Measurements from ENCODE around the gene MAP6. TPM values are rescaled to one million over a fixed set of nuclear protein-coding genes. Genes with fewer than 3 reads are reported as not detected.

Gene MAP6
- total RNA-seq, 1 donor from 2014 or later = 26.4 TPM

DNA sequence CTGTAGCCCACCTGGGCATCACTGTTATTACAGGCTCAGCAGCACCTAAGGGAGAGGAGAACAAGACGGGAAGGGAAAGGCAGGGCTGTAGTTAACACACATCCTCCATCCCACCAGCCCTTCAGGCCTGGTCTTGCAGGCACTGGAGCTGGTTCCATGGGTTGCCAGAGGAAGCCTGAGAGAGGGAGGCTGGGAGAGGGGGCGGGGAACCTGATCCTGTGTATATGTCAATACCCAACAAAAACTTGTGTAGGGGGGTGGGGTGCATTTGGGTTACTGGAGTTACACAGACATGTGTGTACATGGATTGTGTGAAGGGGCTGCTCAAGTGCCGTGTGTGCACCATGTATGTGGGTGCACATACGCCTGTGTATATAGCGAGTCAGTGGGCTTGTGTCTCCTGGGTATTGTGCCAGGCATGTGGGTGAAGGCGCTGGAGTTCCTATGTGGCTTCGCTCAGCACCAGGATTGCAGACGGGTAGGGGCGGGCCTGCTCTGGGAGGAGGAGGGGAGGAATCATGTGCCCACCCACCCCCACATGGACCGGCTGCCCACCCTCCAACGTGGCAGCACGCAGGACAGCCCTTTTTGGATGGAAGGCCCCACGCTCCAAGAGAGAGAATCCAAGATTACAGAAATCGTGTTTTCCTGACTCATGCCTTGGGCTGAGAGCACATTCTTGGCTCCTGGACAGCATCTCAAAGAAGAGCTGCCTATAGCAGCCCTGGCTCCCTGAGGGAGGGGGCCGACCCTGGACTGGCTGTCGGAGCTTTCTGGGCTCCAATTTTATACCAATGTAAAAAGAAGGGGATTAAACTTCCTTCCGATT is 111.0 kb downstream of the MAP6 start:
- Mint-ChIP-seq H3K9me3 (ENCODE audit: low read depth) (no peaks in the 10 kb centered on the region), H3K36me3 (ENCODE audit: low read depth) (peaks cover 4% of the 10 kb centered on the region), H3K27ac (ENCODE audit: unreplicated experiment) (peak overlapping the region; percentile 99), H3K27me3 (ENCODE audit: low read depth) (no peaks in the 10 kb centered on the region), H3K4me1 (ENCODE audit: low read depth) (peaks cover 81% of the 10 kb centered on the region), H3K4me3 (ENCODE audit: unreplicated experiment) (peak overlapping the region; percentile 60)
- TF ChIP-seq, protein P1, sequence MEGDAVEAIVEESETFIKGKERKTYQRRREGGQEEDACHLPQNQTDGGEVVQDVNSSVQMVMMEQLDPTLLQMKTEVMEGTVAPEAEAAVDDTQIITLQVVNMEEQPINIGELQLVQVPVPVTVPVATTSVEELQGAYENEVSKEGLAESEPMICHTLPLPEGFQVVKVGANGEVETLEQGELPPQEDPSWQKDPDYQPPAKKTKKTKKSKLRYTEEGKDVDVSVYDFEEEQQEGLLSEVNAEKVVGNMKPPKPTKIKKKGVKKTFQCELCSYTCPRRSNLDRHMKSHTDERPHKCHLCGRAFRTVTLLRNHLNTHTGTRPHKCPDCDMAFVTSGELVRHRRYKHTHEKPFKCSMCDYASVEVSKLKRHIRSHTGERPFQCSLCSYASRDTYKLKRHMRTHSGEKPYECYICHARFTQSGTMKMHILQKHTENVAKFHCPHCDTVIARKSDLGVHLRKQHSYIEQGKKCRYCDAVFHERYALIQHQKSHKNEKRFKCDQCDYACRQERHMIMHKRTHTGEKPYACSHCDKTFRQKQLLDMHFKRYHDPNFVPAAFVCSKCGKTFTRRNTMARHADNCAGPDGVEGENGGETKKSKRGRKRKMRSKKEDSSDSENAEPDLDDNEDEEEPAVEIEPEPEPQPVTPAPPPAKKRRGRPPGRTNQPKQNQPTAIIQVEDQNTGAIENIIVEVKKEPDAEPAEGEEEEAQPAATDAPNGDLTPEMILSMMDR (IDR thresholded peaks at IDR 0.05) = no peak
- DNase-seq (ENCODE audit: low spot score) = no peak

DNA sequence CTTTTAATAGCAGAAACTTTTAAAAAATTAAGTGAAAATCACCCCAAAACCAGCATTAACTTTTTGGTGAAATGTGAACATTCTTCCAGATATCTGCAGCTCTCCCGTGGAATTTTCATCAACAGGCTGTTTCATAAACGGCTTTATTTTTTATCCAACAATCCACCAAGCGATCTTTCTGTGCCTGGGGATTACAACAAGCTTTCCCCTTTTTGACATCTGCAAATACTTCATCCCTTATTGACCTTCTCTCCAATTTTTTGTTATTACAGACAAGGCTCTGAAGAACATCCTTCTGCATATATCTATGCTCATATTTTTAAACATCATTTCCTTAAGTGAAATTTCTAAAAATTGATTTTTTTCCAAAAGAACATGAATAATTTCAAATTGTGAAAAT is 112.6 kb downstream of the MAP6 start:
- no peak for DNase-seq (ENCODE audit: low spot score)
- no peaks in the 10 kb centered on the region for H3K9me3 Mint-ChIP-seq (ENCODE audit: low read depth)
- H3K27ac Mint-ChIP-seq (ENCODE audit: unreplicated experiment) = peak overlapping the region; percentile 99
- H3K4me1 Mint-ChIP-seq (ENCODE audit: low read depth) = peaks cover 74% of the 10 kb centered on the region
- H3K4me3 Mint-ChIP-seq (ENCODE audit: unreplicated experiment) = no peak overlapping the region
- TF ChIP-seq, protein P1 (IDR thresholded peaks at IDR 0.05) = no peak
- no peaks in the 10 kb centered on the region for H3K36me3 Mint-ChIP-seq (ENCODE audit: low read depth)
- no peaks in the 10 kb centered on the region for H3K27me3 Mint-ChIP-seq (ENCODE audit: low read depth)

DNA sequence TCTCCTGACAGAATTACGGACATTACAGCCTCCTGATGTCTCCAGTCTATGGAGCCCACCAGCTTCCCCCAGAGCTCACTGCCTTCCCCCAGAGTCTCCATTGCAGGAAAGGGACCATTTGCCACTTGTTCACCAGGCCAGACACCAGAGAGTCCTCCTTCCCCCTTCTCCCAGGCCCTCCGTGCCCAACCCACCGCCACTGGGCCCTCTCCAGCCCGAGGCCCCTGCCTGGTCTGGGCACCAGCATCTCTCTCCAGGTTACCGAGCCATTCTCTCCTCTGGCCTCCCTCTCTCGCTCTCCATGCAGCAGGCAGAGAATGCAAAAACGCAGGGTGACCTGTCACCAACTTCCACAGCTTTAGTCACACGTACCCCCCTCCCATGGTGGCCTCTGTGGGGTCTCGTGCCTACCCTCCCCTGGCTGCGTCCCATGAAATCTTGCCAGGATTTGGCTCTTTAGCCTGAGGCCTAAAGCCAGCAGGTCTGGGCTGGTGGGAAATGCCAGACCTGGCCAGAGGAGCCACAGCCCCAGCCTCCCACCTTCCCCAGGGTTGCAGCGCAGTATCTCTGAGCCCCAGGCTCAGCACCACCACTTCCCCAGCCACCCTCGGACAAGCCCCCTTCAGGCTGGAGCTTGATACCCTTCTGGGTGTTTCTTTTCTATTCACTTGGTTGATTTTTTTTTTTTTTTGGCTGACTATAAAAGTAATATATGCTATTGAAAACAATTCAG is 113.6 kb downstream of the MAP6 start:
- H3K36me3 Mint-ChIP-seq (ENCODE audit: low read depth) = no peaks in the 10 kb centered on the region
- no peak for DNase-seq (ENCODE audit: low spot score)
- no peaks in the 10 kb centered on the region for H3K27me3 Mint-ChIP-seq (ENCODE audit: low read depth)
- H3K4me1 Mint-ChIP-seq (ENCODE audit: low read depth) = peaks cover 64% of the 10 kb centered on the region
- H3K27ac Mint-ChIP-seq (ENCODE audit: unreplicated experiment) = peak overlapping the region; percentile 100
- H3K4me3 Mint-ChIP-seq (ENCODE audit: unreplicated experiment) = peak overlapping the region; percentile 45
- TF ChIP-seq, protein P1 (IDR thresholded peaks at IDR 0.05) = no peak
- H3K9me3 Mint-ChIP-seq (ENCODE audit: low read depth) = no peaks in the 10 kb centered on the region

DNA sequence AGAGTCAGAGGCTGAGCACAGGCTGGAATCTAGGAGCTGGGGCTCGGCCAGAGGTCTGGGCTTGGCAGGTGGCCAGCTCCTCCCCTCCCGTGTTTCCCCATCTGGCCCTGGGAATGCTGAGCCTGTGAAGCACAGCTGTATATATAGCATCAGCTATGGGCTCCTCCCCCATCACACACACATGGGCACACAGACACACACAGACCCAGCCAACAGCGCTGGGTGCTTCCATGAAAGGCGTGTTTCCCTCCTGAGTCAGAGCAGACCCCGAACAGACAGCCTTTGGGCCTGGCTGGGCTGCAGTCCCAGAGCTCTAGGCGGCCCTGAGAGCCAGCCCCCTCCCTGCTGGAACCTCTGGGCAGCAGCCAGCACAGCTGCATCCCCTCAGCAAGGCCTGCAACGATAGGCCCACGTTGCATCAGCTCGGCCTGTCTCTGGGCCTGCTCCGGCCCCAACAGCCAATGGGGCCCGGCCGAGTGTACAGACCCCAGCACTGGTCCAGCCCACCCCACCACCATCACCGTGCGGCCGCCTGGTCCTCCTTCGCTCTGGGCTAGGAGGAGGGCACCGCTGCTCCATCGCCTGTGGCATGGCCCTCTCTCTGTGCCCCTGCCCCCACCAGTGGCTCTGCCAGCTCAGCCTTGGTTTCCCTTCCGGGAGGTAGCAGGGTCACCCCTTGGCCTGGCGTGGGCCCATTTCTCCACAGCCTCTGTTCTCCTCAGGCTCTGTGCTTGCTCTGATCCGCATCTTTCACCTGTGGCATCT is 114.4 kb downstream of the MAP6 start:
- TF ChIP-seq, protein P1 (IDR thresholded peaks at IDR 0.05) = no peak
- H3K4me1 Mint-ChIP-seq (ENCODE audit: low read depth) = peaks cover 56% of the 10 kb centered on the region
- peak overlapping the region; percentile 45 for H3K4me3 Mint-ChIP-seq (ENCODE audit: unreplicated experiment)
- H3K27me3 Mint-ChIP-seq (ENCODE audit: low read depth) = no peaks in the 10 kb centered on the region
- H3K36me3 Mint-ChIP-seq (ENCODE audit: low read depth) = no peaks in the 10 kb centered on the region
- H3K9me3 Mint-ChIP-seq (ENCODE audit: low read depth) = no peaks in the 10 kb centered on the region
- peak; percentile 99 for DNase-seq (ENCODE audit: low spot score)
- peak overlapping the region; percentile 100 for H3K27ac Mint-ChIP-seq (ENCODE audit: unreplicated experiment)

DNA sequence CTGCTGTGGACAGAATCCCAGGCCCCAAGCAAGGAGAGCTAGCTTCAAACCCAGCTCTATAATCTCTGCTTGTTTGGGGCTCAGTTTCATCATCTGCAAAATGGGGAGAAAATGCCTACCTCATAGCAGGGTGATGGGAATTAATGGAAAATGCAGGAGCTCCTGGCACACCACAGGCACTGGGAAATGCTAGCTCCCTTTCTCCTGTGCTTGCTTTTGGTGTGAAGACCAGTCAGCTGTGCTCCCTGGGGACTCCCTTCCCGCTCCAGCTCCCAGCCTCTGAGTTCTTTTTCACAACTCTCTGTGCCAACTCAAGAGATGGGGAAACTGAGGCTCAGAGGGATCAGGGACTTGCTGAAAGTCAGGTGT is 115.0 kb downstream of the MAP6 start:
- H3K27ac Mint-ChIP-seq (ENCODE audit: unreplicated experiment) = peak overlapping the region; percentile 100
- TF ChIP-seq, protein P1 (IDR thresholded peaks at IDR 0.05) = no peak
- DNase-seq (ENCODE audit: low spot score) = no peak
- peaks cover 50% of the 10 kb centered on the region for H3K4me1 Mint-ChIP-seq (ENCODE audit: low read depth)
- peak overlapping the region; percentile 8 for H3K4me3 Mint-ChIP-seq (ENCODE audit: unreplicated experiment)
- no peaks in the 10 kb centered on the region for H3K27me3 Mint-ChIP-seq (ENCODE audit: low read depth)
- H3K9me3 Mint-ChIP-seq (ENCODE audit: low read depth) = no peaks in the 10 kb centered on the region
- no peaks in the 10 kb centered on the region for H3K36me3 Mint-ChIP-seq (ENCODE audit: low read depth)

Data from chondrocyte (in vitro differentiated cells).